Testis (tissue), 3 donors: ENCODE data around the gene GSTO2. TPM values are rescaled to one million over a fixed set of nuclear protein-coding genes. Genes with fewer than 3 reads are reported as not detected.

Experiments used
- DNase-seq: peaks from one replicate; pipeline ENCODE4 v3.0.0-alpha.2; 2019
- H3K27ac ChIP-seq, 2 donors: fragments of 200-600 bp; sonication (generic); one replicate each; pipeline ENCODE4 v1.5.1; 2019
- H3K27me3 ChIP-seq: fragments of 200-600 bp; sonication (generic); one replicate; pipeline ENCODE4 v1.5.1; 2019
- H3K36me3 ChIP-seq: fragments of 200-600 bp; sonication (generic); one replicate; pipeline ENCODE4 v1.5.1; 2017; ENCODE audit warnings: low read depth; ENCODE audit errors: missing control alignments
- H3K4me1 ChIP-seq: fragments of 200-600 bp; sonication (generic); one replicate; pipeline ENCODE4 v1.5.1; 2019
- H3K4me3 ChIP-seq, 2 donors: fragments of 200-600 bp; sonication (generic); one replicate each; pipeline ENCODE4 v1.5.1; 2017 to 2019
- H3K9me3 ChIP-seq: fragments of 200-600 bp; sonication (generic); one replicate; pipeline ENCODE4 v1.5.1; 2017
- POLR2A ChIP-seq: fragments of 450-650 bp; IDR thresholded peaks from one replicate; pipeline ENCODE4 v1.6.1; 2017; ENCODE audit warnings: antibody characterized with exemption, mild to moderate bottlenecking, moderate library complexity
- WGBS, 2 donors: methylation state at CpG; one replicate each; pipeline ENCODE4 v1.1.5; 2018; 5-methylcytosine and 5-hydroxymethylcytosine counted together
- intact Hi-C: fragments of 100-400 bp; cut with DNase I; formaldehyde crosslinking; loops from one replicate; pipeline ENCODE4 v1.15.1; 2023; ENCODE audit warnings: low total_unique reads
- polyA plus RNA-seq: library from polyadenylated mRNA; stranded (reverse); fragments of 350-450 nt; fragmentation: Illumina TruSeq; extraction: RNeasy Lipid Tissue Mini Kit (QIAGEN cat#74804); gene quantifications from one replicate; pipeline ENCODE4 v1.2.3, GENCODE V29; 2014; ENCODE audit warnings: low read depth, low replicate concordance; ENCODE audit not compliant: insufficient read depth
- total RNA-seq, 2 donors: library from RNA; depleted of rRNA; stranded (reverse); fragments of >200 nt; gene quantifications; one replicate each; pipeline ENCODE4 v1.2.3, GENCODE V29; 2016
- TF ChIP-seq, protein P1 (sequence below), 3 experiments: fragments of 450-650 bp in 2 of 3; fragments of 200-600 bp in 1 of 3; sonication (generic) in 1 of 3; IDR thresholded peaks; one replicate each; pipeline ENCODE4 v1.5.1; 2016 to 2019; ENCODE audit warnings: antibody characterized with exemption in 3 of 3, mild to moderate bottlenecking in 2 of 3, moderate library complexity in 1 of 3

The GSTO2 gene
- total and polyA plus RNA-seq, 3 donors from 2014 or later: 28.9 to 53.7 (median 51.7) TPM

DNA sequence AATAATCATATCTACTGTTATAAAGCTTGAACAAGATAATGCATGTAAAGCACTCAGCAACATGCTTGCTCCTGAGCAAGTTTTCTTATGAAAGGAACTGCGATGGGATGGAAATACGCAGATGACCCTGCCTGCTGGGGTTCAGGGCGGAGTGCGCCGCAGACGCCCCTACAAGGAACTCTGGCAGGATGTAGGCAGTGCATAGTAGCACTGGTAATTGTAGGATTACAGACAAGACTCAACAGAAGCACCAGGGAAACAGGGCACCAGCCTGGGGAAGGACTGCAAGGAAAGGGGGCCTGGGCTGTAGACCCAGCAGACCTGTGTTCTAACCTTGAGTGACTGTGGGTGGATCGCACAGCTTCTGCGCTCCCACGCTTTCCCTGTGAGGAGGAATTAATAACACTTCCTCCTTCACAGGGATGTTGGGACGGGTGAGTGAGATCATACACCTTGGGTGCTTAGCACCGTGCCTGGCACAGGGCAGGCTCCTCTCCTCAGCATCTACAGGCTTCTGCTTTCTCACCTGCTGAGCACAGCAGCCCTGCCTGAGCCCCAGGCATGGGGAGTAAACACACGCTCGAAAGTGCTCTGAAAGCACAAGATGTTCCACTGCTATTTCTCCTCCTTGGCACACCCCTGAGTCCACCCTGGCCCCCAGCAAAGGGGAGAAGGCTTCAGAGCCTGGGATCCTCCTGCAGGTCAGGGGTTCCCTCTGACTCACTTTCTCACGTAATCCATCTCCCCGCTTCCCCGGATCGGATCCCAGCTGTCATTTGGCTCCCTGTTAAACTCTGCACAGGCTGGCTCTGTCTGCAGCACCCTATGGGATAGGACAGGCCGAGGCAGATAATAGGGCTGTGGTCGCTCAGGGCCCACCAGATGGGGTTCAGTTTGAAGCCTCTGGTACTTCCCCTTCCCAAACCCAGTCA, 50.1 kb downstream of the GSTO2 start:
- H3K27ac ChIP-seq: peak overlapping the region; percentile 39 to 55

DNA sequence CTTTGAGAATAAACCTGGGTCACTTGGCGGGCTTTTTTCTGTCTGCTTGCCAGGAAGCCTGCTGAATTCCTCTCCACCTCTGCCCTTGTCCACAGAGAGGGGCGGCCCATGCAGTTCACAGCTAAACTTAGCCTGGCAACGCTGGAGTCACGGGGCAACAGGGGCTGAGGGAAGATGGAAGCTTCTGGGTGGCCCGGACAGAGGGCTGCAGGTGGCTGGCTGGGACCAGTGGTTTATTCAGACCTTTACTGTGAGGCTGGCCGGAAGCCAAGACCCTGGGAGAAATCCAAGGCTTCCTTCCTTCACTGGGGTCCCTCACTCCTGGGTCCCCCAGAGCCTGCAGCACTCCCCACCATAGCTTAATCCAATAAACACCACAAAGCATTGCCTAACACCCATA, 52.2 kb downstream of the GSTO2 start:
- H3K27me3 ChIP-seq: no peaks in the 10 kb centered on the region
- no peak for DNase-seq
- peaks cover 64% of the 10 kb centered on the region for H3K4me1 ChIP-seq
- no peak for TF ChIP-seq POLR2A
- TF ChIP-seq, protein P1, sequence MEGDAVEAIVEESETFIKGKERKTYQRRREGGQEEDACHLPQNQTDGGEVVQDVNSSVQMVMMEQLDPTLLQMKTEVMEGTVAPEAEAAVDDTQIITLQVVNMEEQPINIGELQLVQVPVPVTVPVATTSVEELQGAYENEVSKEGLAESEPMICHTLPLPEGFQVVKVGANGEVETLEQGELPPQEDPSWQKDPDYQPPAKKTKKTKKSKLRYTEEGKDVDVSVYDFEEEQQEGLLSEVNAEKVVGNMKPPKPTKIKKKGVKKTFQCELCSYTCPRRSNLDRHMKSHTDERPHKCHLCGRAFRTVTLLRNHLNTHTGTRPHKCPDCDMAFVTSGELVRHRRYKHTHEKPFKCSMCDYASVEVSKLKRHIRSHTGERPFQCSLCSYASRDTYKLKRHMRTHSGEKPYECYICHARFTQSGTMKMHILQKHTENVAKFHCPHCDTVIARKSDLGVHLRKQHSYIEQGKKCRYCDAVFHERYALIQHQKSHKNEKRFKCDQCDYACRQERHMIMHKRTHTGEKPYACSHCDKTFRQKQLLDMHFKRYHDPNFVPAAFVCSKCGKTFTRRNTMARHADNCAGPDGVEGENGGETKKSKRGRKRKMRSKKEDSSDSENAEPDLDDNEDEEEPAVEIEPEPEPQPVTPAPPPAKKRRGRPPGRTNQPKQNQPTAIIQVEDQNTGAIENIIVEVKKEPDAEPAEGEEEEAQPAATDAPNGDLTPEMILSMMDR (IDR thresholded peaks at IDR 0.05): no peak
- no peak overlapping the region for H3K27ac ChIP-seq
- H3K4me3 ChIP-seq: no peak overlapping the region
- intact Hi-C loops: no loop called here
- no peaks in the 10 kb centered on the region for H3K36me3 ChIP-seq
- WGBS, 2 donors: 58 to 59% methylated on average over 4 to 6 of the region's 6 CpGs
- H3K9me3 ChIP-seq: no peaks in the 10 kb centered on the region

More for the DNA sequence above, 50.1 kb downstream of the GSTO2 start:
- WGBS, 2 donors: 59 to 66% methylated on average over 17 to 19 of the region's 19 CpGs
- H3K27me3 ChIP-seq: no peaks in the 10 kb centered on the region
- DNase-seq: peak; percentile 67
- no peaks in the 10 kb centered on the region for H3K36me3 ChIP-seq
- TF ChIP-seq, protein P1 (IDR thresholded peaks at IDR 0.05): no peak
- TF ChIP-seq POLR2A: no peak
- peaks cover 52% of the 10 kb centered on the region for H3K4me1 ChIP-seq
- H3K9me3 ChIP-seq: no peaks in the 10 kb centered on the region
- no peak overlapping the region for H3K4me3 ChIP-seq
- intact Hi-C loops: no loop called here

DNA sequence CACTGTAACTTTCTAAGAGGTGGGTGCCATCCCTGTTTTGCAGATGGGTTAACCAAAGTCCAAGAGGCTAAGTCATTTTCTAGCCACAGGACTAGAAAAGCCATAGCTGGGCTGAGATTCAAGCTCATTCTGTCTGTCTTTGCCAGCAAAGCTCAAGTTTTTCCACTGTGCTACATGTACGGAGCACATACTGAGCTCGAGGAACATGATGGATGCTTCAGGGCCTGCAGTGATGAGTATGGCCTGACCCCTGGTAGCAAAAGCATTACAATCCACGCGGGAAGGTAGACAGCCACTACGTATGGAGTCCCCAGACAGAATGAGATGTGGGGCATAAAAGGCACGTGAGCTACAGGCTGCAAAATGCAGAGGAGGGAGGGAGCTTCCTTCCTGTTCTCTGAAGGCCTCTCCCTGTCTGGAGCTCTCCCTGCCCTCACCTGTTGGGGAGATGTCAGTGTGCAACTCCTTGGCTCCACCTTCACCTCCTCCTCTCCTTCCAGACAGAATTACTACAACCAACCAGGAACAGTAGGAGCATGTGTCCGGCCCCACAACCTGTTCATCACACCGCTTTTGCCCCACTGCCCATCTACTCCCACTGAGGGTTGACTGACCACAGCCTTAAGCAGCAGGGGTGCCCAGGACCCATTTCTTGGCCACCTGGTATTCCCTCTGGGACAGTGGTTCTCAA, 52.9 kb downstream of the GSTO2 start:
- DNase-seq: no peak
- H3K4me3 ChIP-seq: no peak overlapping the region
- WGBS, 2 donors: 50 to 66% methylated on average over 8 of the region's 8 CpGs
- TF ChIP-seq, protein P1 (IDR thresholded peaks at IDR 0.05): no peak
- no peak for TF ChIP-seq POLR2A
- no peaks in the 10 kb centered on the region for H3K9me3 ChIP-seq
- H3K27me3 ChIP-seq: no peaks in the 10 kb centered on the region
- peaks cover 66% of the 10 kb centered on the region for H3K4me1 ChIP-seq
- H3K27ac ChIP-seq: peak overlapping the region in 1 of 2 donors; percentile 34
- intact Hi-C loops: no loop called here
- H3K36me3 ChIP-seq: no peaks in the 10 kb centered on the region

DNA sequence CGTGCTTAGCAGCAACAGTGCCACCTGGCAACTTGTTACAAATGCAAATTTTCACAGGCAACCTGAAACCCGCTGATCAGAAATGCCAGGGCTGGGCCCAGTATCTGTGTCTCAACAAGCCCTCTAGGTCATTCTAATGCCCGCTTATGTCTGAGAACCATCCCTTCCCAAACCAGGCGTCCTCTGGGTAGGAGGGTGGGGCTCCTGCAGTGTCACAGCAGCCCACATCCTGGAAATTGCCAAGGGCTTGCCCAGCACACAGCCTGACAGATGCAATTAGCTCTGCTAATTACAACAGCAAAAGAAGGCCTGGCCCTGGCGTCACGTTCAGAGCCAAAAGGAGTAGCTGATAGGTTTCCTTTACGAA, 53.4 kb downstream of the GSTO2 start:
- DNase-seq: no peak
- H3K27me3 ChIP-seq: no peaks in the 10 kb centered on the region
- WGBS, 2 donors: 72 to 76% methylated on average over 5 to 7 of the region's 7 CpGs
- H3K4me3 ChIP-seq: no peak overlapping the region
- intact Hi-C loops: no loop called here
- TF ChIP-seq, protein P1 (IDR thresholded peaks at IDR 0.05): no peak
- TF ChIP-seq POLR2A: no peak
- no peaks in the 10 kb centered on the region for H3K36me3 ChIP-seq
- no peak overlapping the region for H3K27ac ChIP-seq
- H3K9me3 ChIP-seq: no peaks in the 10 kb centered on the region
- H3K4me1 ChIP-seq: peaks cover 67% of the 10 kb centered on the region
